GM12872 (cell line): ENCODE measurements around the gene MTERF1.

Source experiments
- CTCF ChIP-seq: IDR thresholded peaks from 3 replicates; pipeline ENCODE4 v1.5.1; 2011; ENCODE audit warnings: low read depth, mild to moderate bottlenecking, low read length, moderate library complexity; ENCODE audit not compliant: insufficient read depth

The MTERF1 gene

GRCh38 chr7:91880413-91881241, at the start of gene MTERF1:
Gene MTERF1, minus strand, starts transcription at chr7:91880702. Its CDS starts 619 bp downstream, at chr7:91880083.
- peak; percentile 89 for TF ChIP-seq CTCF

GRCh38 chr7:91929463-91929862, 49.0 kb upstream of the MTERF1 start:
- no peak for TF ChIP-seq CTCF

- TF ChIP-seq CTCF, result no peak
Measured at GRCh38 chr7:91927912-91928311, 47.4 kb upstream of the MTERF1 start.

GRCh38 chr7:91922857-91923256, 42.4 kb upstream of the MTERF1 start:
- TF ChIP-seq CTCF, result no peak

- TF ChIP-seq CTCF, result no peak
Measured at GRCh38 chr7:91918356-91918755, 37.9 kb upstream of the MTERF1 start.

- TF ChIP-seq CTCF, result no peak
Measured at GRCh38 chr7:91916051-91916440, 35.5 kb upstream of the MTERF1 start.

GRCh38 chr7:91915401-91916050, 35.0 kb upstream of the MTERF1 start:
- no peak for TF ChIP-seq CTCF
